Esophagus (tissue), 2 donors: Measurements from ENCODE around the gene CBY1. TPM values are rescaled to one million over a fixed set of nuclear protein-coding genes. Genes with fewer than 3 reads are reported as not detected.

Experiments used
- H3K27ac ChIP-seq, 2 donors: one replicate each; pipeline ENCODE4 v1.5.1; 2013; ENCODE audit warnings: low read depth in 2 of 2, mild to moderate bottlenecking in 2 of 2, inconsistent platforms in 1 of 2, low read length in 1 of 2, moderate library complexity in 1 of 2
- H3K27me3 ChIP-seq, 2 donors: one replicate each; pipeline ENCODE4 v1.6.1; 2013; ENCODE audit warnings: low read length in 2 of 2, control low read depth in 1 of 2, mild to moderate bottlenecking in 1 of 2; ENCODE audit not compliant: insufficient read depth in 2 of 2, control insufficient read depth in 1 of 2
- H3K36me3 ChIP-seq, 2 donors: one replicate each; pipeline ENCODE4 v1.6.1; 2013; ENCODE audit warnings: low read length in 1 of 2; ENCODE audit not compliant: control insufficient read depth in 2 of 2, insufficient read depth in 2 of 2
- H3K4me1 ChIP-seq, 2 donors: one replicate each; pipeline ENCODE4 v1.6.1; 2013; ENCODE audit warnings: low read length in 1 of 2; ENCODE audit not compliant: control insufficient read depth in 2 of 2, insufficient read depth in 2 of 2
- H3K4me3 ChIP-seq, 2 donors: one replicate each; pipeline ENCODE4 v1.5.1; 2013; ENCODE audit warnings: low read length in 2 of 2, mild to moderate bottlenecking in 2 of 2, low read depth in 1 of 2, moderate library complexity in 1 of 2
- H3K9me3 ChIP-seq, 2 donors: one replicate each; pipeline ENCODE4 v1.6.1; 2013; ENCODE audit warnings: mild to moderate bottlenecking in 2 of 2, low read depth in 1 of 2, low read length in 1 of 2, moderate library complexity in 1 of 2; ENCODE audit not compliant: control insufficient read depth in 2 of 2, insufficient read depth in 1 of 2
- WGBS, 2 donors: extraction: QIAGEN DNeasy Blood & Tissue Kit; methylation state at CpG; one replicate each; pipeline ENCODE4 v1.1.7; 2013; 5-methylcytosine and 5-hydroxymethylcytosine counted together
- polyA plus RNA-seq, 2 donors: library from polyadenylated mRNA; stranded (reverse); fragments of 200-250 nt; gene quantifications; one replicate each; pipeline ENCODE4 v1.2.3, GENCODE V29; 2013
- donor health status: healthy with polysubstance abuse.
- donor health status: Bipolar disorder and iron deficiency.

The CBY1 gene
- polyA plus RNA-seq, 2 donors: 24.1 to 28.9 TPM

DNA sequence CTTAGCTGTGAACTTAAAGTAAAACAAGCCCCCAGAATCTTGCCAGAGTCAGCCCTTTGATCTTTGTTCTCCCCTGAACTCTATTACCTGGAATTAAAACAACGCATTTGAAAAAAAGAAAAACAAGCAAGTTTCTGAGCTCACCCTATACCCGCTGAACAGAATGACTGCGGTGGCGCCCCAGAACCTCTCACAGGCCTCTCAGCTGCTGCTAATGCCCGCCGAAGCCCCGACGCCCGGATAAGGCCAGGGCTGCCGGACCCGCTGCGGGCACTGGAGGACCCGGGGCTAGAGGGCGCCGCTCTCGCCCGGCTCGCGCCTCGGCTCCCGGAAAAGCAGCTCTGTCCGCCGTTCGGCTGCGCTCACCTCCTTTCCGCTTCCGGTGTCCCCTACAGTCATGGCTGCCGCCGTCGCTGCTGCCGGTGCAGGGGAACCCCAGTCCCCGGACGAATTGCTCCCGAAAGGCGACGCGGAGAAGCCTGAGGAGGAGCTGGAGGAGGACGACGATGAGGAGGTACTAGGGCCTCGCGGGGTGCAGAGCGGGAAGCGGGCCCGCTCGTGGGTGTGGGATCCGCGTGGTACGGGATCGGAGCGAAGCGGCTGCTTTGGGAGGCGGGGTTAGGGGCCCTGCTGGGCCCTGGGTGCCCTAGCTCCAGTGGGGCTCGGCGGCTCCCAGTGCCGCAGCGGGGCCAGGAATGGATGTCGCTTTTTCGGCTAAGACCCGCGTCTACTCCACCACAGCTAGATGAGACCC is 25.3 kb downstream of the CBY1 start, which contains the start of gene TOMM22:
TOMM22 (plus strand) TSS at position 376 of the 754 bp plus-strand sequence; CDS start at position 398, 22 bp downstream.
- peaks cover 10 to 16% of the 10 kb centered on the region in 2 donors for H3K36me3 ChIP-seq
- peak within 1 kb of the TSS; percentile 54 to 58 for H3K27ac ChIP-seq
- WGBS, 2 donors: 0 to 1% methylated on average over 60 of the region's 60 CpGs
- no peaks in the 10 kb centered on the region for H3K9me3 ChIP-seq
- H3K4me1 ChIP-seq: peaks cover 0 to 4% of the 10 kb centered on the region in 2 donors
- H3K27me3 ChIP-seq: no peaks in the 10 kb centered on the region
- peak within 1 kb of the TSS; percentile 70 to 84 for H3K4me3 ChIP-seq

DNA sequence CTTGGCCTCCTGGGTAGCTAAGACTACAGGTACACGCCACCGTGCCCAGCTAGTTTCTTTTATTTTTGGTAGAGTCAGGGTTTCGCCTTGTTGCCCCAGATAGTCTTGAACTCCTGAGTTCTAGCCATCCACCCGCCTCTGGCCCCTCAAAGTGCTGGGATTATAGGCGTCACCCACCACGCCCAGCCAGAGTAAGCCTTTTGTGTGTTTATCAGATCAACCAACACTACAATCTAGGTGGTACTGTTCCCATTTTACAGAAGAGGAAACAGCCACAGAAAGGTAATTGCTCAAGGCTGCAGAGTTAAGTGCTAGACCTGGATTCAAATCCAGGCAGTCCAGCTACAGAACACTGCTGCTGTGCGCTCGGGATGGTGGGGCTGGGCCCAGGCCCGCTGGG is 28.5 kb downstream of the CBY1 start:
- 86 to 87% methylated on average over 9 of the region's 9 CpGs for WGBS, 2 donors
- peaks cover 0 to 4% of the 10 kb centered on the region in 2 donors for H3K4me1 ChIP-seq
- no peak overlapping the region for H3K27ac ChIP-seq
- H3K4me3 ChIP-seq: no peak overlapping the region
- no peaks in the 10 kb centered on the region for H3K9me3 ChIP-seq
- no peaks in the 10 kb centered on the region for H3K27me3 ChIP-seq
- H3K36me3 ChIP-seq: peaks cover 18 to 29% of the 10 kb centered on the region in 2 donors

DNA sequence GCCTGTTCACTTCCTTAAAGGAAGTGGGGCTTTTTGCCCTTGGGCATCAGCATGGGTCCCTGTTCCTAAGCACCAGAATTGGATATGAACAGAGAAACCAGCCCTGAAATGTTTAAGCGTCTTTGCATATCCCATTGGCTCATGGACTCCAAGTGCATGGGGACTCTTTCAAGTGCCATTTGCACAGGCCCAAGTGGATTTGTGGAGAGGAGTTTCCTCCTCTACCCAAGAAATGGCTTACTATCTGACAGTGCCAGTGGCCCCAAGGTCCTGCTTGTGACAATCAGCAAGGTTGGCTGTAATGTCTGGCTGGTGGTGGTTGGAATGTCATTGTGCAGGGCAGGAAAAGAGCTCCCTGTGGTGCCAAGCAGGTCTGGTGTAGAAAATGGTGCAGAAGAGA is 29.3 kb downstream of the CBY1 start:
- peaks cover 0 to 4% of the 10 kb centered on the region in 2 donors for H3K4me1 ChIP-seq
- no peak overlapping the region for H3K4me3 ChIP-seq
- peaks cover 18 to 29% of the 10 kb centered on the region in 2 donors for H3K36me3 ChIP-seq
- WGBS, 2 donors: 84 to 91% methylated on average over 1 of the region's 1 CpG
- H3K27ac ChIP-seq: no peak overlapping the region
- no peaks in the 10 kb centered on the region for H3K27me3 ChIP-seq
- no peaks in the 10 kb centered on the region for H3K9me3 ChIP-seq

DNA sequence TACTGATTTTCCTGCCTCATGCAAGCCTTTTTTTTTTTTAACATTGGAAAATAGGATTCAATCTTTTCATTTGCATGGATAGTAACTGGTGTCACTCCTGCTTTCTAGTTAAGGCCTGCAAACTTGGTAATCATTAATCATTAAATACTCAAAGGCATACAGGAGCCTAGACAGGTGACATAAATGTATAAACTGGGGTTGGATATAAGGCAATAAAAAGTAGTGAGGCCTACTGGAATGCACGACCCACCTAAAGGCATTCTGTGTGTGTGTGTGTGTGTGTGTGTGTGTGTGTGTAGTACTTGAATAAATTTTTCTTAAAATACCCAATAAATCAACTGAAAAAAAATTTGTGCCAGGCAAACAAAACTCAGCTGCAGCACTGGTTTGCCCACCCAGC is 33.2 kb downstream of the CBY1 start:
- Histone ChIP-seq H3K9me3 (no peaks in the 10 kb centered on the region), H3K4me1 (no peaks in the 10 kb centered on the region), H3K4me3 (no peak overlapping the region), H3K27me3 (no peaks in the 10 kb centered on the region), H3K36me3 (peaks cover 18 to 26% of the 10 kb centered on the region in 2 donors), H3K27ac (no peak overlapping the region)
- 69 to 72% methylated on average over 1 of the region's 1 CpG for WGBS, 2 donors

DNA sequence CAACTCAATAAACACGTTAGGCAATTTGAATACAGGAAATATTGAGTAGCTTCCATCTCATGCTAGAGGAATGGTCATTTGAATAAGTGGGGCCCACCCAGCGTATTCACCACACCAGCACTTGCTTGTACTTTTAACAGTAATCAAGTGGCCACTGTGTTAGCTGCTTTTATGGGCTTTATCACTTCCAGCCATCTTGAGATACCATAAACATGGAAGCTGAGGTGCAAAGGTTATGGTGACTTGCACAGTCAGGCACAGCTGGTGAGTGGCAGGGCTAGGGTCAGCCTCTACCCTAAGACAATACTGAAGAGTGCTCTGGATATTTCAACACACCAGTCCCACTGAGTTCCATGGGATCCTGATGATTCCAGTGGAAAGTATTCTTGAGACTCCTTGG is 37.6 kb downstream of the CBY1 start:
- Histone ChIP-seq H3K27ac (no peak overlapping the region), H3K9me3 (no peaks in the 10 kb centered on the region), H3K27me3 (no peaks in the 10 kb centered on the region), H3K4me3 (no peak overlapping the region), H3K4me1 (peaks cover 4 to 6% of the 10 kb centered on the region in 2 donors), H3K36me3 (peaks cover 3 to 5% of the 10 kb centered on the region in 2 donors)
- WGBS, 2 donors: 81 to 87% methylated on average over 2 of the region's 2 CpGs

DNA sequence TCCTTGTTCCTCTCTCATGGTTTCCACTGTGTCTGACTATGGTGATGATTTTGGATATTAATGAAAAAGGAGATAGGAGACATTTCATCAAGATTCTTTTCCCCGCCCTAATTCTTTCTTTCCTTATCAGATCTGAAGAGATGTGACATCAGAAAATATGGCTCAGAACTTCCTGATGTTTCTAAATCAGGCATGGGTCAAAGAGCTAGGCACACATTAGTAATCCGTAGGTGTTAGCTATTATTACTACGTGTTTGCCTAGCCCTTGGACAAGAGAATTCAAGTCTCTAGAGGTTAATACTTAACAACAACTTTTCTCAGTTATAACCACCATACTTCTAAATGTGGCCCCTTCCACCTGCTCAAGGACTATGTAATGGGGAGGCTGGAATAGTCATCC is 38.5 kb downstream of the CBY1 start:
- 63 to 70% methylated on average over 3 of the region's 3 CpGs for WGBS, 2 donors

DNA sequence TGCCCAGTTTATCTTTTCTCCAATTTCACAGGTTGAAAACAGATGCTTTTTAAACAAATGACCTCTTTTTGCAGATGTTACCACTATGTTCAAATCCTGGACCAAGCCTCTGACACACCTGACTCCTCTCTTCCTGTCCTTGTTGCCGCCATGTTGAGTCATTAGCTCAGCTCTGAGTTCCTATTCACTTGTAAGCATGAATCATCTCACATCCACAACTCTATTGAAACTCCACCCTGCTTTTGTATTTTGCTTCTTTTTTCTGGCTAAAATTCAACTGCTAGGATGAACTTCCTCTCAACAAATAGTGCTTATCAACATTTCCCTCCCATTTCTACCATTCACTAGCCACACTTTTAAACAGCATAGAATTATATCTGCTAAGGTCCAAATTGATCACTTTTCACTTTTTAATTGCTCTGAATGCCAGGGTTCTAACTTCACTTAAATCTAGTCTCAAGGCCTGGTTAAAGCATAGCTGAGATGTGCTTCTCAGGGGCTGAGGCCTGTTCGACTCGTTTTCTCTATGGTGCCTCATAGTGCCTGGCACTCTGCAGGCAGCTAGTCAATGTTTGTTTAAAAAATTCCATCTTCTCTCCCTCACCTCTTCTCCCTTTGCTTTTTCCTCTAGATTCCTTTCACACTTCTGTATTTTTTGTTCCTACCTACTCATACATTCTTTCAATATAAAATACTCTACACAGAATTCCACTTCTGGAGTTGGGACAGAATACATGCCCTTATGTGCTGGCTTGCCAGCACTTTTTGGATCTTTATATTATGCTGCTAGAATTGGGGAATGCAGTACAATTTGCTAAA is 40.4 kb downstream of the CBY1 start:
- no peak overlapping the region for H3K4me3 ChIP-seq

More for the DNA sequence above, 38.5 kb downstream of the CBY1 start:
- Histone ChIP-seq H3K27me3 (no peaks in the 10 kb centered on the region), H3K4me3 (no peak overlapping the region), H3K9me3 (no peaks in the 10 kb centered on the region), H3K27ac (peak overlapping the region in 1 of 2 donors; percentile 8), H3K4me1 (peaks cover 4 to 6% of the 10 kb centered on the region in 2 donors), H3K36me3 (peaks cover 0 to 2% of the 10 kb centered on the region in 2 donors)

DNA sequence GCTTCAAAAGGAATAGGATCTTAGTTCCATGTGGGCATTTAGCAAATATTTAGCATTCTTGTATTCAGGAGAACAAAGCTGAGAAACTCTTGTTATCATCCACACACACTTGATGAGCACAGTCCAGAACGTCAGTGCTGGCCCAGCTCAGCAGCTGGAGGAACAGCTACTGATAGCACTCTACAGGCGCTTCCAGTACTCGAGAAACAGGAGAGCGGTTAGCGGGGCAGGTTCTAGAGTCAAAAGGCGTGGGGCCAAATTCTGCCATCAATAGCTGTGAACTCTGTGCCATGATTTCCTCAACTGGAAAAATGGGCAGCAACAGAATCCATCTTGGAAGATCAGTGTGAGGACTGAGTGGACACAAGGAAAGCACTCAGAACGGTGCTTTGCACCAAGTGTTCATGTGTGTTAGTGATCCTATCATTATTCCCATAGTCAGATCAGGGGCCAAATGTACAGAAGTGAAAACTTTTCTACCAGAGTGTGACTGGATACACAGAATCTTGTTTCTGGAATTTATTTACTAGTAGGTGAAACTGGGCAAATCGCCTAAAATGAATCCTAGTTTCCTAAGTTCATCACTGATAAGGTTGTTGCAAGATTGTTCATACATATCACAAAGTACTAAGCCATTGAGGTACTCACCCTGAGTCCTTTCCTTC is 41.1 kb downstream of the CBY1 start:
- Histone ChIP-seq H3K27ac (peak overlapping the region; percentile 83 to 86), H3K27me3 (no peaks in the 10 kb centered on the region), H3K4me1 (peaks cover 4 to 6% of the 10 kb centered on the region in 2 donors), H3K36me3 (peaks cover 0 to 2% of the 10 kb centered on the region in 2 donors), H3K4me3 (no peak overlapping the region), H3K9me3 (no peaks in the 10 kb centered on the region)
- 57 to 61% methylated on average over 8 of the region's 8 CpGs for WGBS, 2 donors

More for the DNA sequence above, 40.4 kb downstream of the CBY1 start:
- peak overlapping the region; percentile 86 to 92 for H3K27ac ChIP-seq
- peaks cover 4 to 6% of the 10 kb centered on the region in 2 donors for H3K4me1 ChIP-seq
- no peaks in the 10 kb centered on the region for H3K9me3 ChIP-seq
- H3K36me3 ChIP-seq: peaks cover 0 to 2% of the 10 kb centered on the region in 2 donors
- no peaks in the 10 kb centered on the region for H3K27me3 ChIP-seq
- WGBS, 2 donors: 18 to 30% methylated on average over 3 of the region's 3 CpGs

DNA sequence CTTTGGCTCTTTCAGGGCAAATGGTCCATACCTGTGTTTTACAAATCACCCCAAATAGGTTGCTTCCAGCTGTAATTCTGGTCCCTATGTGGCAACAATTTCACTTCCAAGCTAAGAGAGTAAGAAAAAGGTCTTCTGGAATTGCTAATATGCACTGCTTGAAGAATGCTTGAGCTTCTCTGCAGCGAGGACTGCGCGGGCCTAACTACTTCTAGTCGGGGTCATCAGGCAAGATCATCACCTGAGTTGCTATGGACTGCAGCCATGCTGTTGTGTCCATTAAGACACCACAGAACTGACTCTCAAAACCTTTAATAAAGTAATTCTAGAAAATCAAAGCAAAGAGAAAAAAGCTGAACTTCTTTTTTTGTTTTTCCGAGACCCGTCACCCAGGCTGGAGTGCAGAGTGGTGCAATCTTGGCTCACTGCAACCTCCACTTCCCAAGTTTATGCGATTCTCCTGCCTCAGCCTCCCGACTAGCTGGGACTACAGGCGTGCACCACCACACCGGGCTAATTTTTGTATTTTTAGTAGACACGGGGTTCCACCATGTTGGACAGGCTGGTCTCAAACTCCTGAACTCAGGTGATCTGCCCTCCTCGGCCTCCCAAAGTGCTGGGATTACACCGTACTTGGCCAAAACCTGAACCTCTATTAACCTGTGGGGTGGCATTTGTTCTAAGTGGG is 42.1 kb downstream of the CBY1 start:
- no peaks in the 10 kb centered on the region for H3K36me3 ChIP-seq
- 92% methylated on average over 13 of the region's 13 CpGs for WGBS, 2 donors
- H3K9me3 ChIP-seq: no peaks in the 10 kb centered on the region
- H3K27ac ChIP-seq: peak overlapping the region in 1 of 2 donors; percentile 97
- H3K4me1 ChIP-seq: peaks cover 4 to 6% of the 10 kb centered on the region in 2 donors
- H3K27me3 ChIP-seq: no peaks in the 10 kb centered on the region
- peak overlapping the region in 1 of 2 donors; percentile 61 for H3K4me3 ChIP-seq
